MM.1S (cell line): ENCODE results near the gene SLC35G6.

ENCODE experiments used
- CTCF ChIP-seq: fragments of 300-600 bp; sonication (generic); IDR thresholded peaks from 2 replicates; pipeline ENCODE4 v1.5.1; 2016; ENCODE audit warnings: antibody characterized with exemption, low read length, mixed read lengths
- EZH2 ChIP-seq: fragments of 300-600 bp; sonication (generic); optimal IDR thresholded peaks from 2 replicates; pipeline ENCODE3; 2017; ENCODE audit warnings: low read depth, mild to moderate bottlenecking, antibody characterized with exemption, low read length, mixed read lengths

- TF ChIP-seq EZH2 (no peak), CTCF (no peak)
These were observed 17.2 kb upstream of the SLC35G6 start for GRCh38 chr17:7464081-7464480.
